Measurements from ENCODE around the gene SYT14. TPM values are rescaled to one million over a fixed set of nuclear protein-coding genes. Genes with fewer than 3 reads are reported as not detected.

Gene SYT14
- total RNA-seq, 1 experiment from 2014 or later, result 10.3 TPM

- no peaks in the 10 kb centered on the region for H3K36me3 Mint-ChIP-seq (ENCODE audit: insufficient read depth in 1 of 3, low read depth in 3 of 3)
- no peak overlapping the region for H4K5ac ChIP-seq (ENCODE audit: insufficient read length, low read depth, low read length)
- H3K23ac ChIP-seq (ENCODE audit: insufficient read length, low read depth, low read length), result no peak overlapping the region
- no peaks in the 10 kb centered on the region for H3K4me1 Mint-ChIP-seq
- no CpG with 5 or more reads among the region's 3 CpGs for WGBS (ENCODE audit: extremely low coverage, insufficient read length, low lambda C conversion rate)
- H3K4ac ChIP-seq (ENCODE audit: low read depth, low read length), result no peak overlapping the region
- no peak overlapping the region for H2BK12ac ChIP-seq (ENCODE audit: insufficient read length, low read depth, low read length)
- H3K14ac ChIP-seq (ENCODE audit: insufficient read depth, low read length), result no peak overlapping the region
- peak overlapping the region in 2 of 3 experiments; percentile 10 to 12; a peak in 2 of 7 replicates for H3K27ac Mint-ChIP-seq
- H2BK15ac ChIP-seq (ENCODE audit: low read depth, low read length), result no peak overlapping the region
- H3K9ac ChIP-seq (ENCODE audit: extremely low read depth, insufficient read length, low read length), result no peak overlapping the region
- no peak for DNase-seq
- H3K23me2 ChIP-seq (ENCODE audit: insufficient read length, low read depth, low read length, poor library complexity, severe bottlenecking), result no peaks in the 10 kb centered on the region
- H3K4me3 Mint-ChIP-seq, result no peak overlapping the region
- TF ChIP-seq CTCF (conservative IDR thresholded peaks at IDR 0.05), result no peak
- no peaks in the 10 kb centered on the region for H3K27me3 Mint-ChIP-seq (ENCODE audit: low read depth)
- H2AK5ac ChIP-seq (ENCODE audit: insufficient read length, low read length), result no peak overlapping the region
- no peaks in the 10 kb centered on the region for H3K27me3 ChIP-seq (ENCODE audit: insufficient read depth, low read length)
- H3K9me3 ChIP-seq (ENCODE audit: control insufficient read depth, low read depth, low read length), result no peaks in the 10 kb centered on the region
- H3K79me2 ChIP-seq (ENCODE audit: insufficient read depth, low read length), result no peaks in the 10 kb centered on the region
- no peak overlapping the region for H2BK20ac ChIP-seq (ENCODE audit: low read depth, low read length, poor library complexity, severe bottlenecking)
- H2AFZ ChIP-seq (ENCODE audit: low read length), result no peak overlapping the region
- no peaks in the 10 kb centered on the region for H4K20me1 ChIP-seq (ENCODE audit: control insufficient read depth, insufficient read depth, insufficient read length)
- no peaks in the 10 kb centered on the region for H3K79me1 ChIP-seq (ENCODE audit: insufficient read depth, low read depth, low read length, poor library complexity, severe bottlenecking)
- H4K8ac ChIP-seq (replicated peaks; ENCODE audit: insufficient read length, low read depth, low read length), result no peak overlapping the region
- no peak overlapping the region for H3K56ac ChIP-seq (ENCODE audit: insufficient read length, low read depth, low read length)
- no peak overlapping the region for H3T11ph ChIP-seq (ENCODE audit: low read length)
- no peak overlapping the region for H2BK5ac ChIP-seq (ENCODE audit: insufficient read length, low read length)
- no peak overlapping the region for H2BK120ac ChIP-seq (ENCODE audit: low read depth, low read length, poor library complexity, severe bottlenecking)
- H3K9me3 Mint-ChIP-seq, result no peaks in the 10 kb centered on the region
- H3K4me1 ChIP-seq (ENCODE audit: insufficient read depth, low read length), result no peaks in the 10 kb centered on the region
- no peak overlapping the region for H4K91ac ChIP-seq (ENCODE audit: insufficient read length, low read depth, low read length)
- H3K27ac ChIP-seq (ENCODE audit: insufficient read length, low read depth, low read length), result no peak overlapping the region
- H3K18ac ChIP-seq (ENCODE audit: insufficient read length, low read depth, low read length), result no peak overlapping the region
- no peak overlapping the region for H3K4me2 ChIP-seq (ENCODE audit: insufficient read depth, insufficient read length, low read length)
Measured at GRCh38 chr1:210001751-210002150, 63.7 kb downstream of the SYT14 start.
